Ishikawa (cell line): ENCODE measurements around the gene MT1H.

Experiments used
- CEBPB ChIP-seq: IDR thresholded peaks from 2 replicates; pipeline ENCODE4 v1.6.1; 2012
- CREB1 ChIP-seq: IDR thresholded peaks from 2 replicates; pipeline ENCODE4 v1.6.1; 2012; ENCODE audit warnings: low read depth
- EGR1 ChIP-seq: IDR thresholded peaks from 2 replicates; pipeline ENCODE4 v1.6.1; 2012
- EP300 ChIP-seq: IDR thresholded peaks from 2 replicates; pipeline ENCODE4 v1.6.1; 2012; ENCODE audit warnings: borderline replicate concordance
- FOXM1 ChIP-seq: IDR thresholded peaks from 2 replicates; pipeline ENCODE4 v1.6.1; 2012; ENCODE audit warnings: low read depth, borderline replicate concordance
- NFIC ChIP-seq: IDR thresholded peaks from 2 replicates; pipeline ENCODE4 v1.6.1; 2012
- RAD21 ChIP-seq: IDR thresholded peaks from 2 replicates; pipeline ENCODE4 v1.6.1; 2012; ENCODE audit warnings: low read depth
- TCF12 ChIP-seq: IDR thresholded peaks from 2 replicates; pipeline ENCODE4 v1.6.1; 2012; ENCODE audit warnings: low read depth
- TEAD4 ChIP-seq: IDR thresholded peaks from 2 replicates; pipeline ENCODE4 v1.6.1; 2012
- YY1 ChIP-seq: IDR thresholded peaks from 2 replicates; pipeline ENCODE4 v1.6.1; 2012; ENCODE audit warnings: low read depth
- ZBTB7A ChIP-seq: IDR thresholded peaks from 2 replicates; pipeline ENCODE4 v1.6.1; 2012; ENCODE audit warnings: low read depth
- TF ChIP-seq, protein P1 (sequence below): IDR thresholded peaks from 2 replicates; pipeline ENCODE4 v1.6.1; 2012
- TF ChIP-seq, protein P2 (sequence below): IDR thresholded peaks from 2 replicates; pipeline ENCODE4 v1.6.1; 2012
- TF ChIP-seq, protein P3 (sequence below): IDR thresholded peaks from 2 replicates; pipeline ENCODE4 v1.6.1; 2012; ENCODE audit warnings: low read depth, mild to moderate bottlenecking

MT1H gene

DNA sequence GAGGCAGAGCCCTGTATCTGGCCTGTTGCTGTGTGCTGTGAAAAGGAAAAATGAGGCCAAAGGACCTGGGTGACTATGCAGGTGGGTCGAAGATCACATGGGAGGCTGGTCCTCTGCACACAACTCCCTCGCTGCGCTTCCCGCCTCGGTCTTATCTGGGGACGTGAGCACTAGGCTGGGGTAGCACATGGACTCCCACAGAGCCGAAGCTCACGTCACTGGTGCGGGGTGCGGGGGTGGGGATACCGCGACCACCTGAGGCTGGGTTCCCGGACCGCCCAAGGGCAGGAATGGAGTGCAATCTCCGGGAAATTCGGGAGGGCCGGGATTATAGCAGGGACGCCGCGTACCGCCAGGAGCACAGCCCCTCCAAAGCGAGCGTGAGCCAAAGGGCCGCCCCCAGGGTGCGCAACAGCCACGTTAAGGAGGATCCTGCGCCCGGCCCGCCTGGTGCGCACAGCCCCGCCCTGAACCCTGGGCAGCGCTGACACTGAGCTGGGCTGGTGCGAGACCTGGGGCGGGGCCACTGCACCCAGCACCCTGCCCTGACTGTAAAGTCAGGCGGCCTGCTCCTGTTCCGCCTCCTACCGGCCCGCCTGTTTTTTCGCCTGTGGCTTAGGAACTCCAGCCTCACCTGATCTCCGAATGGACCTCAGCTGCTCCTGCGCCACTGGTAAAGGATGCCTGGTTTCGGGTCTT is 26.4 kb upstream of the MT1H start:
- TF ChIP-seq, protein P1, sequence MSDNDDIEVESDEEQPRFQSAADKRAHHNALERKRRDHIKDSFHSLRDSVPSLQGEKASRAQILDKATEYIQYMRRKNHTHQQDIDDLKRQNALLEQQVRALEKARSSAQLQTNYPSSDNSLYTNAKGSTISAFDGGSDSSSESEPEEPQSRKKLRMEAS = no peak; the same call in 1 of the 2 replicates
- TF ChIP-seq, protein P2, sequence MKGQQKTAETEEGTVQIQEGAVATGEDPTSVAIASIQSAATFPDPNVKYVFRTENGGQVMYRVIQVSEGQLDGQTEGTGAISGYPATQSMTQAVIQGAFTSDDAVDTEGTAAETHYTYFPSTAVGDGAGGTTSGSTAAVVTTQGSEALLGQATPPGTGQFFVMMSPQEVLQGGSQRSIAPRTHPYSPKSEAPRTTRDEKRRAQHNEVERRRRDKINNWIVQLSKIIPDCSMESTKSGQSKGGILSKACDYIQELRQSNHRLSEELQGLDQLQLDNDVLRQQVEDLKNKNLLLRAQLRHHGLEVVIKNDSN = 0 out of 2 replicates have a peak, but pooled peaks have one; percentile 5
- no peak; the same call in 1 of the 2 replicates for TF ChIP-seq NFIC
- TF ChIP-seq RAD21 = peak; percentile 60
- TF ChIP-seq TEAD4 = no peak
- TF ChIP-seq EP300 = no peak
- no peak for TF ChIP-seq EGR1
- TF ChIP-seq TCF12 = no peak
- TF ChIP-seq ZBTB7A = peak; percentile 52; the same call in 1 of the 2 replicates
- no peak for TF ChIP-seq CEBPB
- TF ChIP-seq CREB1 = no peak
- TF ChIP-seq YY1 = no peak

DNA sequence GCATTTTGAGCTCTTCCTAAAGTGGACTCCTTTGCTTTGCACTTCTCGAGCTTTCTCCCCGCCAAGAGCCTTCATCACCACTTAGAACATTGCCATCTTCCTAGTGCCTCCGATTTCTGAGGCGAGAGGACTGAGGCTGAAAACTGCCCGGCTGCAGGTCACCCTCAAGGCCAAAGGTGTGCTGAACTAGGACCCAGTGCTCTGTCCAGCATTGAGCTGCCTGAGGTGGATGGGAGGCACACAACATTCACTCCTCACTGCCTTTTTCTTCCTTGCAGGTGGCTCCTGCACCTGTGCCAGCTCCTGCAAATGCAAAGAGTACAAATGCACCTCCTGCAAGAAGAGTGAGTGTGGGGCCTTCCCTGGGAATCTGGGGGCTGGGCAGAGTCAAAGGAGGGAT is 25.8 kb upstream of the MT1H start:
- TF ChIP-seq, protein P3, sequence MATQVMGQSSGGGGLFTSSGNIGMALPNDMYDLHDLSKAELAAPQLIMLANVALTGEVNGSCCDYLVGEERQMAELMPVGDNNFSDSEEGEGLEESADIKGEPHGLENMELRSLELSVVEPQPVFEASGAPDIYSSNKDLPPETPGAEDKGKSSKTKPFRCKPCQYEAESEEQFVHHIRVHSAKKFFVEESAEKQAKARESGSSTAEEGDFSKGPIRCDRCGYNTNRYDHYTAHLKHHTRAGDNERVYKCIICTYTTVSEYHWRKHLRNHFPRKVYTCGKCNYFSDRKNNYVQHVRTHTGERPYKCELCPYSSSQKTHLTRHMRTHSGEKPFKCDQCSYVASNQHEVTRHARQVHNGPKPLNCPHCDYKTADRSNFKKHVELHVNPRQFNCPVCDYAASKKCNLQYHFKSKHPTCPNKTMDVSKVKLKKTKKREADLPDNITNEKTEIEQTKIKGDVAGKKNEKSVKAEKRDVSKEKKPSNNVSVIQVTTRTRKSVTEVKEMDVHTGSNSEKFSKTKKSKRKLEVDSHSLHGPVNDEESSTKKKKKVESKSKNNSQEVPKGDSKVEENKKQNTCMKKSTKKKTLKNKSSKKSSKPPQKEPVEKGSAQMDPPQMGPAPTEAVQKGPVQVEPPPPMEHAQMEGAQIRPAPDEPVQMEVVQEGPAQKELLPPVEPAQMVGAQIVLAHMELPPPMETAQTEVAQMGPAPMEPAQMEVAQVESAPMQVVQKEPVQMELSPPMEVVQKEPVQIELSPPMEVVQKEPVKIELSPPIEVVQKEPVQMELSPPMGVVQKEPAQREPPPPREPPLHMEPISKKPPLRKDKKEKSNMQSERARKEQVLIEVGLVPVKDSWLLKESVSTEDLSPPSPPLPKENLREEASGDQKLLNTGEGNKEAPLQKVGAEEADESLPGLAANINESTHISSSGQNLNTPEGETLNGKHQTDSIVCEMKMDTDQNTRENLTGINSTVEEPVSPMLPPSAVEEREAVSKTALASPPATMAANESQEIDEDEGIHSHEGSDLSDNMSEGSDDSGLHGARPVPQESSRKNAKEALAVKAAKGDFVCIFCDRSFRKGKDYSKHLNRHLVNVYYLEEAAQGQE = peak; percentile 74
- TF ChIP-seq, protein P2 = no peak

DNA sequence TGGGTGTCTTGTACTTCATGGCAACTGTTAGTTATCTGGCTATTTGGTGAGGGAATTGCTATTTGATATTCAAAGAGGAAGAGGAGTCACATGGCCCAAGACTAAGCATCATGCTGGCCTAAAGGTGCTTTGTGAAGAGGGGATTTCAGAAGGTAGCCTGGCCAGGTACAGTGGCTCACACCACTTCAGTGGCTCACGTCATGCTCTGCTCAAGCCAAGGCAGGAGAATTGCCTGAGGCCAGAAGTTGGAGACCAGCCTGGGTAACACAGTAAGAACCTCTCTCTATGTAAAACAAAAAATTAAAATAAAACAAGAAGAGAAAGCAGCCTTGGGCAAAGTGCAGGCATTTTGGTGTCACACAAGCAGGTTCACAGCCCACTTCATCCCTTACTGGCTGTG is 24.3 kb upstream of the MT1H start:
- TF ChIP-seq, protein P2 = no peak
- TF ChIP-seq RAD21 (no peak), EP300 (no peak), TCF12 (no peak), CEBPB (no peak), NFIC (no peak), FOXM1 (no peak)

DNA sequence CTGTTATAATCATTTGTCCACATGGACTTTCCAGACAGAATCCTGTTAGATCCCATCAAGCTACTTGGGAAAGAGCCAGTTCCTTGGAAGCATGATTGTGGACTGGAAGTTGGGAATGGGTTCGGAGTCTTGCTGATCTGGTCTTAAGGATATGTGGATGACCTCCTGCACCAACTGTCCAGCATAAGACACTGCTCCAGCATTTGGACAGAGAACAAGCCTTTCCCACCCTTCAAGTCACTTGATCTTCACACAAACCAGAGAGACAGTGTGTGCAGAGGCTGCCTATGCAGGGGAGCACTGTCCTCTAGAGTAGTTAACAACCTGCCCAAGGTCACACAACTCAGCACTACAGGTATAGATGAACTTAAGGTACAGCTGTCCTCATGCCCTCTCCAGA is 23.8 kb upstream of the MT1H start:
- TF ChIP-seq TEAD4 = no peak
- TF ChIP-seq, protein P1 = no peak
- no peak for TF ChIP-seq RAD21
- TF ChIP-seq EGR1 = no peak
- no peak for TF ChIP-seq NFIC
- TF ChIP-seq, protein P3 = peak; percentile 70
- TF ChIP-seq CEBPB = no peak

DNA sequence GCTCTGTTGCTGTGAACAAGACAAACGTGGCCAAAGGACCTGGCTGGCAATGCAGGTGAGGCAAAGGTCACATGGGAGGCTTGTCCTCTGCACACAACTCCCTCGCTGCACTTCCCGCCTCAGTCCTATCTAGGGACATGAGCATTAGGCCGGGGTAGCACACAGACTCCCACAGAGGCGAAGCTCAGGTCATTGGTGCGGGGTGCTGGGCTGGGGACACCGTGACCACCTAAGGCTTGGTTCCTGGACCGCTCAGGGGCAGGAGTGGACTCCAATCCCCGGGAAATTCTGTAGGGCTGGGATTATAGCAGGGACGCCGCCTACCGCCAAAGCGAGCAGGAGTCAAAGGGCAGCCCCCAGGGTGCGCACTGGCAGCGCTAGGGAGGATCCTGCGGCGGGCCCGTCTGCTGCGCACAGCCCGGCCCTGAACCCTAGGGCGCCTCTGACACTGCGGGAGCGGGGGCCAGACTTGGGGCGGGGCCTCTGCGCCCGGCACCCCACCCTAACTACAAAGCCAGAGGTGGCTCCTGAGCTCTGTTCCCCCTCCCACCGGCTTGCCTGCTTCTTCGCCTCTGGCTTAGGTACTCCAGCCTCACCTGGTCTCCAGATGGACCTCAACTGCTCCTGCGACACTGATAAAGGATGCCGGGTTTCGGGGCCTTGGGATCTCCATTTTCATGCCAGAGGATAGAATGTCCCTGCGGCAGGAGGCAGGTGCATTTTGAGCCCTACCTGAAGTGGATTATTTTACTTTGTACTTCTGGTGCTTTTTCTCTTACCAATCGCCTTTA is 21.8 kb upstream of the MT1H start:
- TF ChIP-seq RAD21 = no peak
- TF ChIP-seq FOXM1 = no peak
- TF ChIP-seq CEBPB = no peak
- no peak for TF ChIP-seq NFIC
- TF ChIP-seq YY1 = no peak
- TF ChIP-seq, protein P2 = no peak
- no peak for TF ChIP-seq CREB1
- TF ChIP-seq, protein P3 = no peak
- TF ChIP-seq TCF12 = no peak
